GM19324 (cell line): ENCODE results near the gene RBM6.
"Not testable (repeated sequence)": the region's sequence is repeated elsewhere in the genome, so short reads cannot be mapped to it uniquely, and the experiment has no call there.

Experiments
- ATAC-seq: cut with Tn5 transposase; IDR thresholded peaks from one replicate; pipeline ENCODE4 v1.9.1; 2021; ENCODE audit warnings: mild to moderate bottlenecking, moderate library complexity; ENCODE audit not compliant: unreplicated experiment, low FRiP score

The RBM6 gene

DNA sequence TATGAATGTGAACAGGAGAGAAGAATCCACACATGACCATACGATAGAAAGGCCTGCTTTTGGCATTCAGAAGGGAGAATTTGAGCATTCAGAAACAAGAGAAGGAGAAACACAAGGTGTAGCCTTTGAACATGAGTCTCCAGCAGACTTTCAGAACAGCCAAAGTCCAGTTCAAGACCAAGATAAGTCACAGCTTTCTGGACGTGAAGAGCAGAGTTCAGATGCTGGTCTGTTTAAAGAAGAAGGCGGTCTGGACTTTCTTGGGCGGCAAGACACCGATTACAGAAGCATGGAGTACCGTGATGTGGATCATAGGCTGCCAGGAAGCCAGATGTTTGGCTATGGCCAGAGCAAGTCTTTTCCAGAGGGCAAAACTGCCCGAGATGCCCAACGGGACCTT, 28.4 kb downstream of the RBM6 start:
- ATAC-seq: no peak

DNA sequence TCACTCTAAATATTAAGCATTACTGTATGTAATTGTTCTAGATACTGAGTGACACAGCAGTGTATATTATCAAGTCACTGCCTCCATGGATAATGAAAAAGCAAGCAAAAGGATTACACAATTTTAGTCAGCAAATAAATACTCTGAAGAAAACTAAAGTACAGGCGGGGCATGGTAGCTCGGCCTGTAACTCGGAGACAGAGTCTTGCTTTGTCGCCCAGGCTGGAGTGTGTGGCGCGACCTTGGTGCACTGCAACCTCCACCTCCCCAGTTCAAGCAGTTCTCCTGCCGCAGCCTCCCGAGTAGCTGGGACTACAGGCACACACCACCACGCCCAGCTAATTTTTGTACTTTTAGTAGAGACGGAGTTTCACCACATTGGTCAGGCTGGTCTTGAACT, 32.7 kb downstream of the RBM6 start:
- no peak for ATAC-seq

DNA sequence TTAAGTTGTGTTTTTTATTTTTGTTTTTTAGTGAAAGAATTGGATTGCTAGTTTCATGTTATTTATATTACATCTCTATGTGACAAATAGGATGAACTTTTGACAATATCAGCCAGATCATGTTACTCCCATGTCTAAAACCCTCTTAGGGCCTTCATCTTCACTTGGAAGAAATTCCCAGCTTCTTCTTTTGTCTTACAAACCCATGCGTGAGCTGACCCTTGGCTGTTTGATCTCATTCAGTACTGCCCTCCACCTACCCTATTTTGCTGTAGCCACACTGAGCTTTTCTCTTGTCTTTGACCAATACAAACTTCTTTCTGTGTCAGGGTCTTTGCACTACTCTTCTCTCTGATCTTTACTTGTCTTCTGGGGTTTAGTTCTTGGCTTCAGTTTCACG, 37.0 kb downstream of the RBM6 start:
- ATAC-seq: no peak

DNA sequence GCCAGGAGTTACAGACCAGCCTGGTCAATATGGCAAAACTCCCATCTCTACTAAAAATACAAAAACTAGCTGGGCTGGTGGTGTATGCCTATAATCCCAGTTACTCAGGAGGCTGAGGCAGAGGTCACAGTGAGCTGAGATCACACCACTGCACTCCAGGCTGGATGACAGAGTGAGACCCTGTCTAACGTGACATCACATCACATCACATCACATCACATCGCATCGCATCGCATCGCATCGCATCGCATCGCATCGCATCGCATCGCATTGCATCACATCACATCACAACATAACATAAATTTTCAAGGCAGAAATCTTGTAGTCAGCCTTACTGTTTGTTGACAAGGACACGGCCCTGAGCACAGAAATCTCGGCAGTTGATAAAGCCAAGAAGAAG, 44.4 kb downstream of the RBM6 start:
- no peak for ATAC-seq

DNA sequence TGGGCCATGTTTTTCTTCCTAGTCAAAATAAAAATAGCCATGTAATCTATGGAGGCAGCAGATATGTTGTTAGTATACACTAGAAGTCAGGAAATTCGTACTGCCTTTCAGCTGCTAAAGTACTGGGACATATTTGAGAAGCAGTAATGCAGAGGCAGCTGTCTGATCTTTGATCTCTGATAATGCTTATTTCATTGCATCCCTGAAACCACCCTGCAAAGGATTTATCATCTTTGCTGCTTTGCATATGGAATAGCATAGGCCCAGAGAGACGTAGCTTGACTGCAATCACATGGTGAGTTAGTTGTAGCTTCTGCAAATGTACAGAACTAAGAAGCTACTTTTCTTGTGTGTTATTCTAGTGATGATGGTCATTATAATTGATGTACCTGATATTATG, 52.4 kb downstream of the RBM6 start:
- no peak for ATAC-seq

DNA sequence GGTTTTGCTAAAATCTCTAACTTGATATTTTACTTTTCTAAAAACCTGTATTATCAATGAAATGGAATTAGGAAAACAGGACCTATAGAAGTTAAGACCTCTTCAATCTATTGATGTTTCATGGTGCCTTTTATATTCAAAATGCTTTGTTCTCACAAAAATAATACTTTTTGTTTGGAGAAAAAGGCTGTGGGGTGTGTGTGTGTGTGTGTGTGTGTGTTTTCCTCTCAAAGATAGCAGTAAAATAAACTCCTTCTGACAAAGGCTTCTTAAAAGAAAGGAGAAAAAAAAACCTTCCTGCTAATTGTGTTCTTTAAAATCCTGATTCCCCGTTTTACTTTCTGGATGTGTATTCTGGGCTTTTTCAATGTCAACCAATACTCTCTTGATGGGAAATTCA, 54.5 kb downstream of the RBM6 start:
- no peak for ATAC-seq

DNA sequence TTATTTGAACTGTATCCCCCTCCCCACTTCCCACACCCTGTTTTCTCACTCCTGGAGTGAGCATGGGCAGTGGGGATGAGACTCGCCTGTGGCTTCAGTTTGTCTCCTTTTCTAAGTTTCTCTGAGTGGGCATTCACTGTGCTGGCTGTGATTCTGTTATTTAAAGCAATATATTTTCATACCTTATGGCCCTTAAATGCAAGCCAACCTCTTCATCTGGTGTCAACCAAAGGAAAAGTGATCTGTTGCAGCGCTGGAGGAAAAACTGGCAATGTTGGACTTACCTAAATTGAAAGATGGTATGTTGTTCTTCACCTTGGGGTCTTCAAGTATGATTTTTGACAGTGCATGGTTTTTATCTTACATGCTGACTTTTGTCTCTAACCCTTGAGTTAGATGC, 56.1 kb downstream of the RBM6 start:
- no peak for ATAC-seq

DNA sequence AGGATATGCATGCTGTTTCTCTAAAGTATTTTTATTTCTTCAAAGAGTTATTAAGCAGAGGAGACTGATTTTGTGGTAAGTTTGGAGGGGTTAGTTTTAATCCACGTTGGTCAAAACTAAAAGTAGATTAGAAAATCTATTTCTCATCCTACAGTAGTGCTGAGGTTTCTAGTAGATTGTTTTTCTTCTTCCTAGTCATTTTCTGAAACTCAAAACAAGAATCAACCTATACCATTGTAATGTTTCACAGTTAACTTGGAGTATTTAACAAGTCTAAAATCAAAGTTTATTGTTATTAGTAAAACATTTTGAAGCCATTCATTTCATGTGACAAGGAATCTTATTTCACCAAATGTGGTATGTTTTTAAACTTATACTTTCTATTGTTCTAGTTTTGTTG, 57.9 kb downstream of the RBM6 start:
- ATAC-seq: no peak

DNA sequence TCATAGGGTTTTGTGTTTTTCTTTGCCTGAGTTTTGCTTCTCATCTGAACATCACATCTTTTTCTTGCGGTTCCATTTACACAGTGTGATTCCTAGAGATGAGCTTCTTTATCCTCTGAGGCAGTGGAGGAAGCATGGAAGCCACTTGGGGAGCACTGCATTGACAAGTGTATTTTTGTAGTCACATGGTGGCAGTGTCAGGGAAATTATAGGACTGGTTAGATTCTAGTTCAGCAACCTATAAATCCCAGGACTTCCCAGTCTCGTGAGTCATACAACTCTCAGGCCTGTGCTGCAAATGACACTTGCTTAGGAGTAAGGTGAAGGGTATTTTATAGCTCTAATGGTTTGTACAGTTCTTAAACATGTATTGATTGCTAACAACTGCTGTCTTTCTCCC, 58.4 kb downstream of the RBM6 start:
- ATAC-seq: no peak

DNA sequence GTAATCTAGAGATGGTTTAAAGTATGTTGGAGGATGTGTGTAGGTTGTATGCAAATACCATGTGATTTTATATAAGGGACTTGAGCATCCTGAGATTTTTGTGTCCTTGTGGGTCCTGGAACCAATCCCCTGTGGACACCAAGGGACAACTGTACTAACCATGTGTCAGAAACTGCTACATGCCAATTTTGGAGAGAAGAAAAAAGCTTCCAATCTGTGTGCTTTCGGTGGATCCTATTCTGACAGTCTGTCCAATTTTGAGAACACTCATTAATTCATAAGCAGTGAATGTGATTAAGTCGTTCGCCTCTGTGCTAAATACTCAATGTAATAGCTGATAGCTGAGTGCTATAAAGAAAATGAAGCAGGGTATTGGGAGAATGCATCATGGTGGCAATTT, 61.6 kb downstream of the RBM6 start:
- ATAC-seq: no peak

DNA sequence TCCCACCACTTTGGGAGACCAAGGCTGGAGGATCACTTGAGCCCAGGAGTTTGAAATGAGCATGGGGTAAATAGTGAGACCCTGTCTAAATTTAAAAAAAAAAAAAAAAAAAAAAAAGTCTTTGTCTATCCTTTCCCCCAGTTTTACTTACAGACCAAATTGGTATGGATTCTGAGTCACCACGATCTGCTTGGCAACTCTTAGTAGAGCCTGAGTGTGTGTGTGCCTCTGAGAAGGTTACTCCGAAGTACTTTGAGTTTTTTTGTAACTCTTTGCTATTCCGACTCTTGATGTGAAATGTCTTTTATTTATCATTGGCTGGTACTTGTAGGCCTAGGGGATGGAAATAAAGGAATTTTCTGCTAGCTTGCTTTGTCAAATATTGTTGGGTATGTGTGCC, 63.3 kb downstream of the RBM6 start:
- no peak for ATAC-seq

DNA sequence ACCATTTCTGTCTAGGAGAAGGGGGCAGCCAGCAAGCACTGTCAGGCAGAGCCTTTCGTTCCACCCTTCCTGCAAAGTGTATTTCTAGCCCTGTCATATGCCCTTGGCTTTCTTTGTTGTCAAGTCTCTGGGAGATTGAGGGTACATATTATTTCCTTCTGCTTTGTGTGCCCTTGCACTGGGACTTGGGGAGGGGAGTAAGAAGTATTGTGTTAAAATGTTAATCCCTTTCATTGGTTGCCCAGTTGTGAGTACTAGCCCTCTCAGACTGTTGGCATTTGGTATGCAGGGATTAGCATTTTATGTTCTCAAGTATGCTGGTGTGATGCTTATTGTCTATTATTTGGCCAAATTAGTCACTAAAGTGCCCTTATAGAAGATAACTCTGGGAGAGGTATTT, 63.9 kb downstream of the RBM6 start:
- no peak for ATAC-seq

DNA sequence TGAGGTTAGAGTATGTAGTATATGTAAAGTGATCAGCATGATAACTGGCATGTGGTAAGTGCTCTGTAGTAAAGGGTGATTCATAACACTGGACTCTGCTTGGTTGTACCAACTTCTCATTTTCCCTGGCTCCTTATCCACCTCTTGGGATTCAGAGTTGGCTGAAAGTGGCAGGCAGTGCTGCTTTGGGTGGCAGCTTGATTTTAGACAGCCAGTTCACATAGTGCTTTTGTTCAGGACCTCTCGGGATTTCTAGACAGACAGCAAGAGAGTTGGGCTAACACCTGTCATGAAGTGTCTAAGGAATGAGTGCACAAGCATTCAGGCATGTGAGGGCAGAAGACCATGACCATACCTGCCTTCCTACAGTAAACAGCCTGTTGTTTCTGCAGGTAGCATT, 69.0 kb downstream of the RBM6 start:
- no peak for ATAC-seq

DNA sequence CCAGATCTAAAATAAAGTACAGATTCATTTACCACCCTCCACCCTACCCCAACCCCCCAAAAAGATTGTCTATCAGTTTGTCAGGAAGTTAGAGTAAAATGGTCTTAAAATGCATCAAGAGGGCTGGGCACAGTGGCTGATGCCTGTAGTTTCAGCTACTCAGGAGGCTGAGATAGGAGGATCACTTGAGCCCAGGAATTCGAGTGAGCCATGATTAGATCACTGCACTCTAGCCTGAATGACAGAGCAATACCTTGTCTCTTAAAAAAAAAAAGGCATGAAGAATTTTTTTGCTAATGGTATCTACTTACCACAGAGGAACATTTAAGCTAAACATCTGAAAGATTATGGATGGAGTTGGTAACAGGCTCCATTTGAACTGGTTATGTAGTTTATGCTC, 71.0 kb downstream of the RBM6 start:
- ATAC-seq: no peak

DNA sequence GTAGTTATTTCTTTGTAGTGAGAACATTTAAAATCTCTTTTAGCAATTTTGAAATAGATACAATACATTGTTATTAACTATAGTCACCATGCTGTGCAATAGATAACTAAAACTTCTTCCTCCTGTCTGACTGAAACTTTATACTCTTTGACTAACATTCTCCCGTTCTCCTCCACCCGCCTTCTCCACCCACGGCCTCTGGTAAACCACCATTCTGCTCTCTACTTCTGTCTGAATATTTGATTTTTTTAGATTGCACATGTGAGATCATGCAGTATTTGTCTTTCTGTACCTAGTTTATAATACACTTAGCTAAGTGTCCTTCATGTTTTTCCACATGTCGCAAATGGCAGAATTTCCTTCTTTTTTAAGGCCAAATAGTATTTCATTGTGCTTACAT, 76.0 kb downstream of the RBM6 start:
- ATAC-seq: no peak

DNA sequence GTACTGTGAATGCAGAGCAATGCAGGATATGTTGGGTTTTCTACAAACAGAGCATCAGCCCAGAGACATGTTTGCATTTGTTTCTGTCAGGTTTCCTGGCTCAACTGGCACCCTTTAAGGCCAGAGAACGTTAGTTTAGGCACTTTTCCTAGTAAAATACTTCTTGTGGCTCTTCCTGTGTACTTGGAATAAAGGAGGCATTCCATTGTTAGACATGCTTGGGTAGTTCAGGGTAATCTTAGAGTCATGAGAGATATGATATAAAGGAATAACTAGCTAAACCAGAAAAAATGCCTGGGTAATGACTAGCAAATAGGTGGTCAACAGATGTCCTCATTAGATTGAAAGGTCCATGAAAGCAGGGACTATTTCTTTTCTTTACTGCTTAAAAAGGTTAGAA, 88.4 kb downstream of the RBM6 start:
- no peak for ATAC-seq

DNA sequence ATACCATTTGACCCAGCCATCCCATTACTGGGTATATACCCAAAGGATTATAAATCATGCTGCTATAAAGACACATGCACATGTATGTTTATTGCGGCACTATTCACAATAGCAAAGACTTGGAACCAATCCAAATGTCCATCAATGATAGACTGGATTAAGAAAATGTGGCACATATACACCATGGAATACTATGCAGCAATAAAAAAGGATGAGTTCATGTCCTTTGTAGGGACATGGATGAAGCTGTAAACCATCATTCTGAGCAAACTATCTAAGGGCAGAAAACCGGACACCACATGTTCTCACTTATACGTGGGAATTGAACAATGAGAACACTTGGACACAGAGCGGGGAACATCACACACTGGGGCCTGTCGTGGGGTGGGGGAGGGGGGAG, 91.3 kb downstream of the RBM6 start:
- not testable (repeated sequence) for ATAC-seq

DNA sequence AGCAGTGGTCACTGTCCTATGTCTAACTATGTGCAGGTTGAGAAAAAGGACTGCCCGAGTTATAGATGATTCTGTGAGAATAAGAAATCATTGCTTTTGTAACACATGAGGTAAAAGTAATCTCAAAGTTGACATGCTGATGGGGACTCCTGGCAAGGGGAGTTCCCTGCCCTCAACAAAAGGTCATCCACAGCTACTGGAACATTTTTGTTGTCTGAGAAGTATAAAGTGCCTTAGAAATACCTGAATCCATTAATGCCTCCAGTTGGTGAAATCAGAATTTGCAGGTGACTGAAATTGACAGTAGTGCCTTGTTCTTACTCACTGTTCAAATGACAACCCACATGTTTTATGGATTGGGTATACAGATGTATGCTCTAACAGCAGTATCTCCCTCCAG, 105.0 kb downstream of the RBM6 start:
- no peak for ATAC-seq

DNA sequence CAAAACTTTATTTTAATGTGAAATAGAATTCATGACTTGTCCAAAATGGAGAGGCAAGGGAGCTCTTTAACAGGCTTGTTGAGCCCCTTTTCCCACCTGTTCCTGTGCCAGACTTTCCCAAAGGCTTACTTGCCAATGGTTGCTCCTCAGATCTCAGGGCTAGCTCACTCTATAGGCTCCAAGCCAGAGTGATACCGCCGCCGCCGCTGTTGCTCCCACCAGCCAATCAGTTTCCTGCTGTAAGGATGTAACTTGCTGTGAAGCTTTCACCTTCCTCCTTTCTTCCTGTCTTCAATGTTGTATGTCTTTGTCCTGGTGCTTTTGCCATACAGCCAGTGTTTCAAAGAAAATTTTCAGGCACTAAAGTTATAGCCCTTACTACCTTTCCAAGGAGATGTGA, 107.5 kb downstream of the RBM6 start:
- no peak for ATAC-seq

DNA sequence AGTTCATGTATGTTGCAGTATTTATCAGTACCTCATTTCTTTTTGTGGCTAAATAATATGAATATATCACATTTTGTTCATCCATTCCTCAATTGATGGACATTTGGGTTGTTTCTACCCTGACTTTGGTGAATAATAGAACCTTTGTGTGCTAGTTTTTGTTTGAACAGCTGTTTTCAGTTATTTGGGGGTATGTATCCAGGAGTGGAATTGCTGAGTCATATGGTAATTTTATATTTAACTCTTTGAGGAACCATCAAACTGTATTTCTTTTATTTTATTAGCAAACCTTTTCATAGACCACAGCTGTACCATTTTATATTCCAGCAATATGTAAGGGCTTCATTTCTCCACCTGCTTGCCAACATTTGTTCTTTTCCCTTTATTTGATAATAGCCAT, 110.4 kb downstream of the RBM6 start:
- no peak for ATAC-seq

DNA sequence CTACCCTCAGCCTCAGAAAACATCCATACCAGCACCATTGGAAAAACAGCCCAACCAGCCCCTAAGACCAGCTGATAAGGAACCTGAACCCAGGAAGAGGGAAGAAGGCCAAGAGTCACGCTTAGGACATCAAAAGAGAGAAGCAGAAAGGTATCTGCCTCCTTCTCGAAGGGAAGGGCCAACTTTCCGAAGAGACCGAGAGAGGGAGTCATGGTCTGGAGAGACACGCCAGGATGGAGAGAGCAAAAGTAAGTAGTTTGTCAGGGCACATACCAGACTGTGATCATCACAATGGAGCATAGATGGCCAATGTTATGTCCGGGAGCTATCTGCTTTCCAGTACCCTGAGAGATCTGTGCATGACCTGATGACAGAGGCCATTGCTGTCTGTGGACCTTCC, 117.8 kb downstream of the RBM6 start:
- ATAC-seq: no peak

DNA sequence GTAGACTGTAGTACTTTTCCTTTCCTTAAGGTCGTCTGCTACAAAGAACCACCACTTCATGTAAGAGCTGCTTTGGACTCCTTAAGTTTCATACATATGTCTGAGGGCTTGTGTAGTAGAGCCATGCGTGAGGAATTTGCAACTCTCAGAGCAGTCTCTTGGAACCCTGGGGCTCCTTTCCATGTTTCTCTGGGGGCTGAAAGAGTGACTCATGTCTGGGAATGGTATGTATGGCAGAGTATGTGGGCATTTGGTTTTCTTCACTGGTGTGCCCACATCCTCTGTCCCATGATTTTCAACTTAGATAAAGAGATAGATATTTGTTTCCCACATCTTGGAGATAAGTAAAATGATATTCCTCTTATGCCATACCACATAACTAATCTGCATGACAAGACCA, 128.2 kb downstream of the RBM6 start:
- no peak for ATAC-seq

DNA sequence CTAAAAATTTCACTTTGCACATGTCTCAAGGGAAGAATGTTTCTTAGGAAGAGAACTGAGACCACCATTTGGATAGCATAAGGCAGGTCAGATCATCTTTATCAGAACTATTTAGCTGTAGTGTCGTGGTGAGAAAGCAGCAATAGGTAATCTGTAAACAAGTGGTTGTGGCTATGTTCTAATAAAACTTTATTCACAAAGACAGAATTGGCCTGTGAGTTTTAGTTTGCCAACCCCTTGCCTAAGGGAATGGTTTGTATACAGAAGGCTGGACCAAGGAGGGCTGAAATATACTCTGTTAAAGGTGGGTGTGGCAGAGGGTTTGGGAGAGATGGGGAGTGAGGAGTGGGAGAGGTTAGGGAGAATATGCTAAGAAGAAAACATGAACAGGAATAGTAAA, 138.1 kb downstream of the RBM6 start:
- ATAC-seq: no peak

DNA sequence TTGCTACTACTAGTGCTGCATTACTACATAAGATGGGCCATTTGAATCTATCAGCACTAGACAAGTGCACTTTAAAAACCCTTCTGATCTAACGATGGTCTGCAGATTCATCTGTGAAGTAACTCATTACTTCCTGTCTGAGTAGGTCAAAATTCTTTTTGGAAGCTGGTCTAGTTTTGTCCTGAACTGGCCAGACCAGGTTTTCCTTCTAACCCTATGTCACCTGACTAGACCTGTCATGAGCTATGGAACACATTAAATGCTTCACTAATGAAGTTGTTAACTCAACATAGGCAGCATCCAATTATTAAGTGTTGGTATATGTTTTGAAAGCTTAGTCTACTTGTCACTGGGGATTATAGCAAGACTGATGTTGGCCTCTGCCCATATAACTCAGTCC, 138.7 kb downstream of the RBM6 start:
- no peak for ATAC-seq
